Heart left ventricle (tissue), 13 donors: ENCODE results near the gene COPS9.

Source experiments
- POLR2A ChIP-seq, 2 donors: fragments of 450-650 bp; IDR thresholded peaks; one replicate each; pipeline ENCODE4 v1.6.1; 2017; ENCODE audit warnings: antibody characterized with exemption in 2 of 2, mild to moderate bottlenecking in 2 of 2, moderate library complexity in 2 of 2
- TF ChIP-seq, protein P1 (sequence below), 12 donors: fragments of 200-600 bp; sonication (generic) in 4 of 12; IDR thresholded peaks; one replicate each; pipeline versions ENCODE4 v1.5.0 to v1.8.0; 2018 to 2022; ENCODE audit warnings: antibody characterized with exemption in 12 of 12, mild to moderate bottlenecking in 5 of 12
- donor health status: ischemic (EF 13 %, LVEDD 7.1; RV severe dilation, severe dysfunction).
- donor health status: DM: no; HTN: yes; CAD: no.
- donor health status: DM: no; HTN: no; CAD: no.
- donor health status: ischemic (EF 25% LVEDD 6.9; RV normal size, moderate dysfunction).
- donor health status: ischemic (EF 25% LVEDD 5.7; RV mildly dilated, moderate dysfunction).
- donor health status: ischemic (EF 35%, LVEDD 5.7; RV mildly dilated, moderate dysfunction).
- donor health status: nonischemic (EF 11% LVEDD 7.7; RV severe dilation, severe dysfunction).
- donor health status: DM: yes; HTN: yes; CAD: no.
- donor health status: PGD.
- donor health status: ischemic (EF 29% LVEDD 5.4; RV normal size, mild dysfunction).
- donor health status: nonischemic (EF 23%, LVEDD 6.1; RV moderate dilation, normal function).

GRCh38 chr2:240126731-240127130, 9.4 kb downstream of the COPS9 start:
- TF ChIP-seq, protein P1, sequence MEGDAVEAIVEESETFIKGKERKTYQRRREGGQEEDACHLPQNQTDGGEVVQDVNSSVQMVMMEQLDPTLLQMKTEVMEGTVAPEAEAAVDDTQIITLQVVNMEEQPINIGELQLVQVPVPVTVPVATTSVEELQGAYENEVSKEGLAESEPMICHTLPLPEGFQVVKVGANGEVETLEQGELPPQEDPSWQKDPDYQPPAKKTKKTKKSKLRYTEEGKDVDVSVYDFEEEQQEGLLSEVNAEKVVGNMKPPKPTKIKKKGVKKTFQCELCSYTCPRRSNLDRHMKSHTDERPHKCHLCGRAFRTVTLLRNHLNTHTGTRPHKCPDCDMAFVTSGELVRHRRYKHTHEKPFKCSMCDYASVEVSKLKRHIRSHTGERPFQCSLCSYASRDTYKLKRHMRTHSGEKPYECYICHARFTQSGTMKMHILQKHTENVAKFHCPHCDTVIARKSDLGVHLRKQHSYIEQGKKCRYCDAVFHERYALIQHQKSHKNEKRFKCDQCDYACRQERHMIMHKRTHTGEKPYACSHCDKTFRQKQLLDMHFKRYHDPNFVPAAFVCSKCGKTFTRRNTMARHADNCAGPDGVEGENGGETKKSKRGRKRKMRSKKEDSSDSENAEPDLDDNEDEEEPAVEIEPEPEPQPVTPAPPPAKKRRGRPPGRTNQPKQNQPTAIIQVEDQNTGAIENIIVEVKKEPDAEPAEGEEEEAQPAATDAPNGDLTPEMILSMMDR (IDR thresholded peaks at IDR 0.05), result no peak
- no peak for TF ChIP-seq POLR2A (IDR thresholded peaks at IDR 0.05)
